ENCODE results near the gene POSTN. TPM values are rescaled to one million over a fixed set of nuclear protein-coding genes. Genes with fewer than 3 reads are reported as not detected.

POSTN gene
- polyA plus RNA-seq, 2 of the 4 experiments (the other 2 are of a cell fraction): 0.04 TPM; not detected in 1

DNA sequence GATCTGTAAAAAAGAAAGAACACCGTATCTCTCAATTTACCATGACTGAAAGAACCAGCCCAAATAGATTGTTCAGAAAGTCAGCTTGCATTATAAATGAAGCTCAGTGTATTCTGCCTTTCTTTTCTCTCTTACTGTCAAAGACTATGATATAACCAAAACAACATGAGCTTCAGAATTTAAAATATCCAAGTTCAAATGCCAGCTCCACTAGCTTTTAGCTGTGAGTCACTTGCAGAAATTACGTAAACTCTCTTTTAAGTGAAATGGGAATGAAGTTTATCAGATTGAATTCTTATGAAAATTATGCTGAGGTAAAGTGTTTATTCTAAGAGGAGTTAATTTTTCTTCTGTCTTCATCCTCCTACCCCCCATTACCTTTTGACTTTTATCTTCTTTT is 20.0 kb upstream of the POSTN start:
- Histone ChIP-seq H3K9me3 (no peaks in the 10 kb centered on the region), H3K4me2 (peak overlapping the region; percentile 56), H3K4me1 (peaks cover 26% of the 10 kb centered on the region), H3K4me3 (no peak overlapping the region), H3K27ac (0 out of 6 replicates have a peak overlapping the region, but pooled peaks of 1 of the 2 experiments have one; percentile 21)
- DNase-seq (ENCODE audit: low read depth in 1 of 2, low spot score in 1 of 2): no peak
- no peak for TF ChIP-seq NR3C1 (IDR thresholded peaks at IDR 0.05)
- TF ChIP-seq HDAC2 (IDR thresholded peaks at IDR 0.05): no peak
- no peak for TF ChIP-seq CHD2 (IDR thresholded peaks at IDR 0.05; ENCODE audit: low read length, partially characterized antibody)
- TF ChIP-seq HEYL (CRISPR knock-in tag; IDR thresholded peaks at IDR 0.05): no peak
- TF ChIP-seq POLR2AphosphoS2 (conservative IDR thresholded peaks at IDR 0.05; ENCODE audit: low read length): no peak
- TF ChIP-seq ESRRA (IDR thresholded peaks at IDR 0.05; ENCODE audit: borderline replicate concordance, low read length): no peak
- TF ChIP-seq, protein P1, sequence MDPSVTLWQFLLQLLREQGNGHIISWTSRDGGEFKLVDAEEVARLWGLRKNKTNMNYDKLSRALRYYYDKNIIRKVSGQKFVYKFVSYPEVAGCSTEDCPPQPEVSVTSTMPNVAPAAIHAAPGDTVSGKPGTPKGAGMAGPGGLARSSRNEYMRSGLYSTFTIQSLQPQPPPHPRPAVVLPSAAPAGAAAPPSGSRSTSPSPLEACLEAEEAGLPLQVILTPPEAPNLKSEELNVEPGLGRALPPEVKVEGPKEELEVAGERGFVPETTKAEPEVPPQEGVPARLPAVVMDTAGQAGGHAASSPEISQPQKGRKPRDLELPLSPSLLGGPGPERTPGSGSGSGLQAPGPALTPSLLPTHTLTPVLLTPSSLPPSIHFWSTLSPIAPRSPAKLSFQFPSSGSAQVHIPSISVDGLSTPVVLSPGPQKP (IDR thresholded peaks at IDR 0.05; ENCODE audit: low read depth, low read length): no peak
- no peak for TF ChIP-seq FOSL2 (IDR thresholded peaks at IDR 0.05)
- TF ChIP-seq FOSL2 (CRISPR knock-in tag; IDR thresholded peaks at IDR 0.05): no peak
- TF ChIP-seq MAFK (IDR thresholded peaks at IDR 0.05; ENCODE audit: partially characterized antibody): no peak
- TF ChIP-seq CHD4 (IDR thresholded peaks at IDR 0.05; ENCODE audit: borderline replicate concordance): no peak
- TF ChIP-seq EHMT2 (IDR thresholded peaks at IDR 0.05; ENCODE audit: low read depth): no peak
- no peak for TF ChIP-seq RNF2 (IDR thresholded peaks at IDR 0.05; ENCODE audit: borderline replicate concordance, low read depth)
- no peak for TF ChIP-seq EP300 (IDR thresholded peaks at IDR 0.05)
- POLR2A ChIA-PET: no interaction called here
- 58% methylated on average over 2 of the region's 2 CpGs for WGBS (ENCODE audit: missing lambda C conversion rate)
- ATAC-seq: no peak
- FAIRE-seq: no peak
- CTCF ChIA-PET: interaction anchor here (0.8 to 1.3 kb wide), 2 partner anchors 10 to 17 kb away, joined by 3 read pairs; no protein-coding TSS in a partner anchor

DNA sequence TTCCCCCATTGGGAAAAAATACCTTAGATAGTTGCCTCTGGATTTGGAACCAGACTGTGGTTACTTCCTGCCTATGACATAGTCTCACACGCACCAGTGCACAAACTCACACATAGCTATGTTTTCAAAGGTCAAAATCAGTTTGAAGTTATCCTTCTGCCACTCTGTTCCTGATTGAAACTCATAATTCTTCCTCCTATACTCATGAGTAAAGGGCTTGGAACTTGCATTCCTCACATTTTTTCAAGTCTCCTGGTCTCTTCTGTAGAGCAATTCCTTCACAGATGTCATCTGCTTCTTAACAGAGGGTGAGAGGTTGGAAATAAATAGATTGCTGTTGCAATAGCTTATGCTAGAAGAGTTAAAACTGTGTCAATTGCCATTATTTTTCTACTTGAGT is 18.6 kb upstream of the POSTN start:
- peak overlapping the region; percentile 56 for H3K4me2 ChIP-seq
- peaks cover 26% of the 10 kb centered on the region for H3K4me1 ChIP-seq
- ChIA-PET CTCF (interaction anchor here (1.4 kb wide), 1 partner anchor 14 kb away, joined by 3 read pairs; no protein-coding TSS in a partner anchor), POLR2A (no interaction called here)
- no peak overlapping the region for H3K4me3 ChIP-seq
- TF ChIP-seq JUNB (IDR thresholded peaks at IDR 0.05) (peak; percentile 39), EP300 (IDR thresholded peaks at IDR 0.05) (peak in 1 of 2 experiments; percentile 75; a peak in 3 of 5 replicates), CEBPB (IDR thresholded peaks at IDR 0.05) (peak in 1 of 2 experiments; percentile 28; a peak in 1 of 4 replicates), GATA3 (IDR thresholded peaks at IDR 0.05; ENCODE audit: borderline replicate concordance) (peak; percentile 66; the same call in 1 of the 2 replicates), KDM1A (IDR thresholded peaks at IDR 0.05; ENCODE audit: low read depth) (no peak)
- TF ChIP-seq, protein P2, sequence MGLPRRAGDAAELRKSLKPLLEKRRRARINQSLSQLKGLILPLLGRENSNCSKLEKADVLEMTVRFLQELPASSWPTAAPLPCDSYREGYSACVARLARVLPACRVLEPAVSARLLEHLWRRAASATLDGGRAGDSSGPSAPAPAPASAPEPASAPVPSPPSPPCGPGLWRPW (IDR thresholded peaks at IDR 0.05): no peak
- FAIRE-seq (no peak), ATAC-seq (peak; percentile 67 to 73; a peak in 5 of 6 replicates), DNase-seq (ENCODE audit: low read depth in 1 of 2, low spot score in 1 of 2) (peak in 1 of 2 experiments; percentile 35)
- peak overlapping the region; percentile 61 to 79; a peak in 4 of 6 replicates for H3K27ac ChIP-seq
- WGBS (ENCODE audit: missing lambda C conversion rate): 4% methylated on average over 1 of the region's 1 CpG
- no peaks in the 10 kb centered on the region for H3K9me3 ChIP-seq

DNA sequence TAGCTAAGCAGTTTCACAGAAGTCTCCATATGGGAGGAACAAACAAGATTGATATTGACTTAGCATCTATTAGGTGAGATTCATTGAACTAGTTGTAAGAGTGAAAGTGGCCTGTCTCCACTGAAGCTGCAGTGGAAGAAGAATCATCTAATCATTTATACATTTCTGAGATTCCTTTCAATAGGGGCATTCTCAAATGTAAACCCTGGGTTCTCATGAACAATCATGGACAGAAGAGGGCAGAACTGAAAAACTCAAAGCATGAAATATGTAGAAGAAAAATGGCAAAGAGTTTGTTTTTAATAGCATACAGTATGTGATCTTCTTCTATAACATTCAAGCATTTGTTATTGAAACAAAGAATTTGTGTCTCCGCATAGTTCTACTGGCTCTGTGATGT is 17.6 kb upstream of the POSTN start:
- no peak for TF ChIP-seq SMC3 (IDR thresholded peaks at IDR 0.05)
- TF ChIP-seq POLR2A (IDR thresholded peaks at IDR 0.05; ENCODE audit: low read length): no peak
- TF ChIP-seq, protein P2 (IDR thresholded peaks at IDR 0.05): no peak
- TF ChIP-seq CBX2 (IDR thresholded peaks at IDR 0.05; ENCODE audit: borderline replicate concordance, low read depth): no peak
- no peak for TF ChIP-seq ZSCAN20 (CRISPR knock-in tag; IDR thresholded peaks at IDR 0.05)
- TF ChIP-seq, protein P3, sequence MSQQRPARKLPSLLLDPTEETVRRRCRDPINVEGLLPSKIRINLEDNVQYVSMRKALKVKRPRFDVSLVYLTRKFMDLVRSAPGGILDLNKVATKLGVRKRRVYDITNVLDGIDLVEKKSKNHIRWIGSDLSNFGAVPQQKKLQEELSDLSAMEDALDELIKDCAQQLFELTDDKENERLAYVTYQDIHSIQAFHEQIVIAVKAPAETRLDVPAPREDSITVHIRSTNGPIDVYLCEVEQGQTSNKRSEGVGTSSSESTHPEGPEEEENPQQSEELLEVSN (IDR thresholded peaks at IDR 0.05; ENCODE audit: borderline replicate concordance, low read depth): no peak
- no peak for TF ChIP-seq RAD21 (conservative IDR thresholded peaks at IDR 0.05 in 1 of 2, IDR thresholded peaks at IDR 0.05 in 1 of 2)
- TF ChIP-seq PHF8 (IDR thresholded peaks at IDR 0.05; ENCODE audit: borderline replicate concordance, low read depth): no peak
- H3K4me1 ChIP-seq: peaks cover 26% of the 10 kb centered on the region
- DNase-seq (ENCODE audit: low read depth in 1 of 2, low spot score in 1 of 2) (no peak), ATAC-seq (no peak), FAIRE-seq (no peak)
- 88% methylated on average over 1 of the region's 1 CpG for WGBS (ENCODE audit: missing lambda C conversion rate)
- no peak overlapping the region for H3K4me3 ChIP-seq
- H3K4me2 ChIP-seq: peak overlapping the region; percentile 25; the same call in 1 of the 3 replicates
- CTCF ChIA-PET: interaction anchor here (1.4 kb wide), 1 partner anchor 13 kb away, joined by 3 read pairs; no protein-coding TSS in a partner anchor
- no peak overlapping the region for H3K27ac ChIP-seq
- POLR2A ChIA-PET: no interaction called here
- H3K9me3 ChIP-seq: no peaks in the 10 kb centered on the region
